IPS-20b (cell line): Measurements from ENCODE around the gene KRT85.

Source experiments
- H3K27ac ChIP-seq: one replicate; pipeline ENCODE4 v1.5.1; 2013; ENCODE audit warnings: low read length
- H3K27me3 ChIP-seq: 2 replicates; pipeline ENCODE4 v1.6.1; 2013; ENCODE audit warnings: mild to moderate bottlenecking, low read length, inconsistent platforms; ENCODE audit not compliant: insufficient read depth
- H3K36me3 ChIP-seq: 2 replicates; pipeline ENCODE4 v1.6.1; 2013; ENCODE audit warnings: low read depth, mild to moderate bottlenecking, inconsistent platforms, low read length, moderate library complexity; ENCODE audit not compliant: insufficient read depth
- H3K4me1 ChIP-seq: 2 replicates; pipeline ENCODE4 v1.6.1; 2013; ENCODE audit warnings: mild to moderate bottlenecking, control low read depth, inconsistent platforms, low read length, moderate library complexity; ENCODE audit not compliant: insufficient read depth
- H3K4me3 ChIP-seq: 2 replicates; pipeline ENCODE4 v1.5.1; 2013; ENCODE audit warnings: mild to moderate bottlenecking, low read length, inconsistent platforms
- H3K9ac ChIP-seq: 2 replicates; pipeline ENCODE4 v1.6.1; 2013; ENCODE audit warnings: low read depth, mild to moderate bottlenecking, inconsistent platforms, low read length, moderate library complexity
- H3K9me3 ChIP-seq: 2 replicates; pipeline ENCODE4 v1.6.1; 2013; ENCODE audit warnings: mild to moderate bottlenecking, low read depth, low read length, inconsistent platforms; ENCODE audit not compliant: insufficient read depth

KRT85 gene

GRCh38 chr12:52331833-52332232 is 35.4 kb downstream of the KRT85 start:
- no peak overlapping the region for H3K9ac ChIP-seq
- H3K36me3 ChIP-seq, result no peaks in the 10 kb centered on the region
- H3K4me3 ChIP-seq, result no peak overlapping the region
- H3K9me3 ChIP-seq, result no peaks in the 10 kb centered on the region
- H3K27me3 ChIP-seq, result no peaks in the 10 kb centered on the region; the same call in 1 of the 2 replicates
- H3K27ac ChIP-seq, result no peak overlapping the region
- no peaks in the 10 kb centered on the region; the same call in 1 of the 2 replicates for H3K4me1 ChIP-seq

- no peaks in the 10 kb centered on the region; the same call in 1 of the 2 replicates for H3K27me3 ChIP-seq
- H3K4me1 ChIP-seq, result no peaks in the 10 kb centered on the region; the same call in 1 of the 2 replicates
- no peak overlapping the region for H3K9ac ChIP-seq
- no peaks in the 10 kb centered on the region for H3K36me3 ChIP-seq
- H3K9me3 ChIP-seq, result no peaks in the 10 kb centered on the region
- no peak overlapping the region for H3K27ac ChIP-seq
- H3K4me3 ChIP-seq, result no peak overlapping the region
Measured at GRCh38 chr12:52331039-52331438, 36.2 kb downstream of the KRT85 start.

- Histone ChIP-seq H3K27ac (no peak overlapping the region), H3K4me1 (no peaks in the 10 kb centered on the region), H3K9me3 (no peaks in the 10 kb centered on the region), H3K36me3 (no peaks in the 10 kb centered on the region), H3K27me3 (no peaks in the 10 kb centered on the region; the same call in 1 of the 2 replicates), H3K9ac (no peak overlapping the region), H3K4me3 (no peak overlapping the region)
Measured at GRCh38 chr12:52327830-52328500, 39.3 kb downstream of the KRT85 start.

GRCh38 chr12:52327052-52327829 is 40.0 kb downstream of the KRT85 start:
- no peak overlapping the region for H3K27ac ChIP-seq

GRCh38 chr12:52324153-52324444 is 43.2 kb downstream of the KRT85 start:
- no peak overlapping the region for H3K27ac ChIP-seq
- no peaks in the 10 kb centered on the region; the same call in 1 of the 2 replicates for H3K27me3 ChIP-seq
- H3K9me3 ChIP-seq, result no peaks in the 10 kb centered on the region
- H3K4me1 ChIP-seq, result no peaks in the 10 kb centered on the region
- H3K36me3 ChIP-seq, result no peaks in the 10 kb centered on the region
- no peak overlapping the region for H3K9ac ChIP-seq
- no peak overlapping the region for H3K4me3 ChIP-seq

More at GRCh38 chr12:52327052-52327829, 40.0 kb downstream of the KRT85 start:
- Histone ChIP-seq H3K4me1 (no peaks in the 10 kb centered on the region), H3K9me3 (no peaks in the 10 kb centered on the region), H3K36me3 (no peaks in the 10 kb centered on the region), H3K9ac (no peak overlapping the region), H3K27me3 (no peaks in the 10 kb centered on the region; the same call in 1 of the 2 replicates), H3K4me3 (no peak overlapping the region)

- no peak overlapping the region for H3K9ac ChIP-seq
Measured at GRCh38 chr12:52323416-52324152, 43.7 kb downstream of the KRT85 start.

GRCh38 chr12:52323001-52323400 is 44.3 kb downstream of the KRT85 start:
- H3K9ac ChIP-seq, result no peak overlapping the region
- H3K4me1 ChIP-seq, result no peaks in the 10 kb centered on the region
- no peaks in the 10 kb centered on the region; the same call in 1 of the 2 replicates for H3K27me3 ChIP-seq
- no peak overlapping the region for H3K4me3 ChIP-seq
- no peaks in the 10 kb centered on the region for H3K36me3 ChIP-seq
- H3K9me3 ChIP-seq, result no peaks in the 10 kb centered on the region
- no peak overlapping the region for H3K27ac ChIP-seq

More at GRCh38 chr12:52323416-52324152, 43.7 kb downstream of the KRT85 start:
- Histone ChIP-seq H3K27ac (no peak overlapping the region), H3K27me3 (no peaks in the 10 kb centered on the region; the same call in 1 of the 2 replicates), H3K9me3 (no peaks in the 10 kb centered on the region), H3K4me1 (no peaks in the 10 kb centered on the region), H3K4me3 (no peak overlapping the region), H3K36me3 (no peaks in the 10 kb centered on the region)

- Histone ChIP-seq H3K4me3 (no peak overlapping the region), H3K36me3 (no peaks in the 10 kb centered on the region), H3K27ac (no peak overlapping the region), H3K27me3 (no peaks in the 10 kb centered on the region; the same call in 1 of the 2 replicates), H3K9me3 (no peaks in the 10 kb centered on the region), H3K4me1 (no peaks in the 10 kb centered on the region), H3K9ac (no peak overlapping the region)
Measured at GRCh38 chr12:52322069-52322468, 45.2 kb downstream of the KRT85 start.

- no peaks in the 10 kb centered on the region for H3K36me3 ChIP-seq
- H3K4me1 ChIP-seq, result no peaks in the 10 kb centered on the region
- H3K27ac ChIP-seq, result no peak overlapping the region
- H3K9me3 ChIP-seq, result no peaks in the 10 kb centered on the region
- no peaks in the 10 kb centered on the region; the same call in 1 of the 2 replicates for H3K27me3 ChIP-seq
- H3K9ac ChIP-seq, result no peak overlapping the region
- H3K4me3 ChIP-seq, result no peak overlapping the region
Measured at GRCh38 chr12:52321418-52321817, 45.9 kb downstream of the KRT85 start.

- H3K9ac ChIP-seq, result no peak within 1 kb of the TSS
- H3K27ac ChIP-seq, result no peak within 1 kb of the TSS
- no peaks in the 10 kb centered on the region; the same call in 1 of the 2 replicates for H3K27me3 ChIP-seq
- H3K36me3 ChIP-seq, result no peaks in the 10 kb centered on the region
- H3K4me1 ChIP-seq, result no peaks in the 10 kb centered on the region
- no peak within 1 kb of the TSS for H3K4me3 ChIP-seq
- no peaks in the 10 kb centered on the region for H3K9me3 ChIP-seq
Measured at GRCh38 chr12:52320784-52321400, 46.4 kb downstream of the KRT85 start, which contains the start of gene KRT83. Gene KRT83 (minus strand): TSS chr12:52321398. CDS start chr12:52321335, 63 bp downstream.

- Histone ChIP-seq H3K27ac (no peak overlapping the region), H3K9ac (no peak overlapping the region), H3K9me3 (no peaks in the 10 kb centered on the region), H3K36me3 (no peaks in the 10 kb centered on the region), H3K4me3 (no peak overlapping the region), H3K4me1 (no peaks in the 10 kb centered on the region), H3K27me3 (no peaks in the 10 kb centered on the region; the same call in 1 of the 2 replicates)
Measured at GRCh38 chr12:52319097-52319496, 48.2 kb downstream of the KRT85 start.
